Ishikawa (cell line): ENCODE results near the gene ZNF554.

Source experiments
- CEBPB ChIP-seq: IDR thresholded peaks from 2 replicates; pipeline ENCODE4 v1.6.1; 2012
- CREB1 ChIP-seq: IDR thresholded peaks from 2 replicates; pipeline ENCODE4 v1.6.1; 2012; ENCODE audit warnings: low read depth
- EGR1 ChIP-seq: IDR thresholded peaks from 2 replicates; pipeline ENCODE4 v1.6.1; 2012
- EP300 ChIP-seq: IDR thresholded peaks from 2 replicates; pipeline ENCODE4 v1.6.1; 2012; ENCODE audit warnings: borderline replicate concordance
- FOXM1 ChIP-seq: IDR thresholded peaks from 2 replicates; pipeline ENCODE4 v1.6.1; 2012; ENCODE audit warnings: low read depth, borderline replicate concordance
- NFIC ChIP-seq: IDR thresholded peaks from 2 replicates; pipeline ENCODE4 v1.6.1; 2012
- RAD21 ChIP-seq: IDR thresholded peaks from 2 replicates; pipeline ENCODE4 v1.6.1; 2012; ENCODE audit warnings: low read depth
- REST ChIP-seq: IDR thresholded peaks from 2 replicates; pipeline ENCODE4 v1.6.1; 2012; ENCODE audit warnings: low read depth, mild to moderate bottlenecking
- TAF1 ChIP-seq: IDR thresholded peaks from 2 replicates; pipeline ENCODE4 v1.6.1; 2012; ENCODE audit warnings: low read depth, mild to moderate bottlenecking
- TCF12 ChIP-seq: IDR thresholded peaks from 2 replicates; pipeline ENCODE4 v1.6.1; 2012; ENCODE audit warnings: low read depth
- TEAD4 ChIP-seq: IDR thresholded peaks from 2 replicates; pipeline ENCODE4 v1.6.1; 2012
- YY1 ChIP-seq: IDR thresholded peaks from 2 replicates; pipeline ENCODE4 v1.6.1; 2012; ENCODE audit warnings: low read depth
- ZBTB7A ChIP-seq: IDR thresholded peaks from 2 replicates; pipeline ENCODE4 v1.6.1; 2012; ENCODE audit warnings: low read depth
- TF ChIP-seq, protein P1 (sequence below): IDR thresholded peaks from 2 replicates; pipeline ENCODE4 v1.6.1; 2012
- TF ChIP-seq, protein P2 (sequence below): IDR thresholded peaks from 2 replicates; pipeline ENCODE4 v1.6.1; 2012

ZNF554 gene

DNA sequence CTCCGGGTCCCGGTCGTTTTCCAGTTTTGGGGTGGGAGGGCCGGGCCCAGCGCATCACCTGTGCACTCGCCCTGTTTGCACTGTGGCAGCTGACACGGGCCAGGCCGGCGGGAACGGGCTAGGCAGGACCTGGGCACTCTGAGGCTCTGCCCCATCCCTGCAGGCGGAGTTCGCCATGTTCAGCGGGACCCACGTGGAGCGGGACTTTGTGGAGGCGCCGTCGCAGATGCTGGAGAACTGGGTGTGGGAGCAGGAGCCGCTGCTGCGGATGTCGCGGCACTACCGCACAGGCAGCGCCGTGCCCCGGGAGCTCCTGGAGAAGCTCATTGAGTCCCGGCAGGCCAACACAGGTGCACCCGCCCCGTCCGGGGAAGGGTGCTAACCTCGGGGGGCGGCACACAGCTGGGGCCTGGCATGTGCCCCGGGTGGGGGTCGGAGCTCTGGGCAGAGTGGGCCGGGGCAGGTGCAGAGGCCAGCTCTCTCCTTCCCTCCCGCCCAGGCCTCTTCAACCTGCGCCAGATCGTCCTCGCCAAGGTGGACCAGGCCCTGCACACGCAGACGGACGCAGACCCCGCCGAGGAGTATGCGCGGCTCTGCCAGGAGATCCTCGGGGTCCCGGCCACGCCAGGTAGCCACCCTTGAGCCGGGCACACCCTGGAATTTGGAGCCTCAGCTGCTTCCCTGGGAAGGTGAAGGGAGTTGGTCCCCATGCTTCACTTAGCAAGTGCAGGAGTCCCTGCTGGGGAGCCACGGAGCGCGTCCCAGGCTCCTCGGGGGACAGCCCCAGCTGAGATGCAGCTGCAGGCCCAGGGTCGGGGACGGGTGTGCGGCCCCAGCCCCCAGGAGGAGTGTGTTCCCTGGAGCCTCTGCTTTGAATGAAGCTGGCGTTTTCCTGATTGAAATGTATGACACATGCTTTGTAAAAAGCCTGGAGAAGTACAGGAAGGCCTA lies 9.3 kb upstream of the ZNF554 start:
- no peak for TF ChIP-seq ZBTB7A
- TF ChIP-seq TAF1 = no peak
- no peak for TF ChIP-seq TCF12
- TF ChIP-seq, protein P1, sequence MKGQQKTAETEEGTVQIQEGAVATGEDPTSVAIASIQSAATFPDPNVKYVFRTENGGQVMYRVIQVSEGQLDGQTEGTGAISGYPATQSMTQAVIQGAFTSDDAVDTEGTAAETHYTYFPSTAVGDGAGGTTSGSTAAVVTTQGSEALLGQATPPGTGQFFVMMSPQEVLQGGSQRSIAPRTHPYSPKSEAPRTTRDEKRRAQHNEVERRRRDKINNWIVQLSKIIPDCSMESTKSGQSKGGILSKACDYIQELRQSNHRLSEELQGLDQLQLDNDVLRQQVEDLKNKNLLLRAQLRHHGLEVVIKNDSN = no peak
- TF ChIP-seq REST = no peak
- no peak for TF ChIP-seq YY1
- TF ChIP-seq NFIC = no peak
- TF ChIP-seq, protein P2, sequence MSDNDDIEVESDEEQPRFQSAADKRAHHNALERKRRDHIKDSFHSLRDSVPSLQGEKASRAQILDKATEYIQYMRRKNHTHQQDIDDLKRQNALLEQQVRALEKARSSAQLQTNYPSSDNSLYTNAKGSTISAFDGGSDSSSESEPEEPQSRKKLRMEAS = no peak
- no peak for TF ChIP-seq CREB1
- no peak for TF ChIP-seq FOXM1
- no peak for TF ChIP-seq EGR1
- no peak for TF ChIP-seq RAD21
- no peak for TF ChIP-seq TEAD4
- no peak for TF ChIP-seq CEBPB
- no peak for TF ChIP-seq EP300

DNA sequence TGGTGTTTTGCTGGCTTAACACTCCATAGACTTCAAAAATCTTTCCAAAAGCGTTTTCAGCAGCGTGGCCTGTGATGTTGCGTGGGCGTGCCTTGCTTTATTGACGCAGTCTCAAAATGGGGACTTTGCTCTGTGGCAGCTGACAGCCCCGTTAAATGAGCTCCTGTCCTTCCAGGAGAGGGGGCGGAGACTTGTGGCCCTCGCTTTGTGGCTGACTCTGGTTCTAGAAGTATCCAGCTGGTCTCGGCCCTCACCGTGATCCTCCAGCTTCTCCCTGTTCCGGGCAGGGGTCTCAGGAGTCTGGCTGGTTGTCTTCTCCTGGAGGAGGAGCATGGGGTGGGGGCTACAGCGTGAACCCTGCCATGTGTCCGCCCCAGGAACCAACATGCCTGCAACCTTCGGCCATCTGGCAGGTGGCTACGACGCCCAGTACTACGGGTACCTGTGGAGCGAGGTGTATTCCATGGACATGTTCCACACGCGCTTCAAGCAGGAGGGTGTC lies 8.4 kb upstream of the ZNF554 start:
- TF ChIP-seq EP300 = no peak
- TF ChIP-seq, protein P2 = no peak
- TF ChIP-seq CREB1 = no peak
- no peak for TF ChIP-seq TAF1
- no peak for TF ChIP-seq TEAD4
- TF ChIP-seq YY1 = no peak
- TF ChIP-seq RAD21 = no peak
- TF ChIP-seq CEBPB = no peak
- TF ChIP-seq REST = no peak
- no peak for TF ChIP-seq EGR1
- no peak for TF ChIP-seq FOXM1
- TF ChIP-seq ZBTB7A = no peak
- TF ChIP-seq NFIC = no peak
- TF ChIP-seq TCF12 = no peak
- TF ChIP-seq, protein P1 = no peak

- TF ChIP-seq EGR1 (no peak), YY1 (no peak), TEAD4 (no peak), TAF1 (no peak), RAD21 (no peak), CEBPB (no peak), REST (no peak), EP300 (no peak), CREB1 (no peak)
Observed at GRCh38 chr19:2811735-2812413, 7.8 kb upstream of the ZNF554 start.
